ENCODE data around the gene NCK1. TPM values are rescaled to one million over a fixed set of nuclear protein-coding genes. Genes with fewer than 3 reads are reported as not detected.

NCK1 gene
- total RNA-seq, 2 experiments from 2014 or later: 24.9 to 38.1 TPM

GRCh38 chr3:136819731-136820679 is 42.0 kb upstream of the NCK1 start:
- CTCF ChIA-PET (ENCODE audit: unreplicated experiment): no interaction called here
- no TSS peak for BruUV-seq (replicated peaks)
- Histone ChIP-seq H2AFZ (ENCODE audit: low read length) (peak overlapping the region; percentile 58; the same call in 1 of the 2 replicates), H4K20me1 (ENCODE audit: insufficient read depth, low read length) (no peaks in the 10 kb centered on the region), H3K9me2 (ENCODE audit: insufficient read depth, low read length) (no peaks in the 10 kb centered on the region), H3K4me3 (ENCODE audit: low read depth, low read length, poor library complexity, severe bottlenecking) (peak overlapping the region; percentile 63), H3K9me3 (ENCODE audit: low read length) (no peaks in the 10 kb centered on the region), H3K36me3 (ENCODE audit: insufficient read depth, low read length) (no peaks in the 10 kb centered on the region), H3K79me2 (ENCODE audit: insufficient read depth, low read depth, low read length) (no peaks in the 10 kb centered on the region), H3K4me1 (ENCODE audit: insufficient read depth, low read length, poor library complexity, severe bottlenecking) (peaks cover 11% of the 10 kb centered on the region), H3K4me2 (ENCODE audit: low read length) (peak overlapping the region; percentile 70), H3K27ac (ENCODE audit: low read depth, low read length, poor library complexity, severe bottlenecking) (no peak overlapping the region)
- TF ChIP-seq EZH2phosphoT487 (IDR thresholded peaks at IDR 0.05; ENCODE audit: borderline replicate concordance, low read depth, low read length) (no peak), CTCF (conservative IDR thresholded peaks at IDR 0.05; ENCODE audit: low read length) (no peak)
- DNase-seq (ENCODE audit: low spot score): no peak
- POLR2A ChIA-PET: no interaction called here
- intact Hi-C loops (cut with micrococcal nuclease; ENCODE audit: unreplicated experiment): loop anchor here (5.0 kb wide), 1 partner anchor 192 kb away; no protein-coding TSS in a partner anchor

- Histone ChIP-seq H4K20me1 (ENCODE audit: insufficient read depth, low read length) (no peaks in the 10 kb centered on the region), H3K4me3 (ENCODE audit: low read depth, low read length, poor library complexity, severe bottlenecking) (no peak overlapping the region), H3K9me3 (ENCODE audit: low read length) (no peaks in the 10 kb centered on the region), H3K36me3 (ENCODE audit: insufficient read depth, low read length) (no peaks in the 10 kb centered on the region), H3K9me2 (ENCODE audit: insufficient read depth, low read length) (no peaks in the 10 kb centered on the region), H2AFZ (ENCODE audit: low read length) (no peak overlapping the region), H3K27ac (ENCODE audit: low read depth, low read length, poor library complexity, severe bottlenecking) (no peak overlapping the region), H3K4me1 (ENCODE audit: insufficient read depth, low read length, poor library complexity, severe bottlenecking) (no peaks in the 10 kb centered on the region), H3K4me2 (ENCODE audit: low read length) (no peak overlapping the region), H3K79me2 (ENCODE audit: insufficient read depth, low read depth, low read length) (no peaks in the 10 kb centered on the region)
- intact Hi-C loops (cut with micrococcal nuclease; ENCODE audit: unreplicated experiment): no loop called here
- ChIA-PET POLR2A (interaction anchor here (1.2 kb wide), 1 partner anchor 9 kb away, joined by 10 read pairs; no protein-coding TSS in a partner anchor), CTCF (ENCODE audit: unreplicated experiment) (no interaction called here)
- no TSS peak for BruUV-seq (replicated peaks)
- DNase-seq (ENCODE audit: low spot score): no peak
- TF ChIP-seq EZH2phosphoT487 (IDR thresholded peaks at IDR 0.05; ENCODE audit: borderline replicate concordance, low read depth, low read length) (no peak), CTCF (conservative IDR thresholded peaks at IDR 0.05; ENCODE audit: low read length) (no peak)
Measured at GRCh38 chr3:136831461-136831860, 30.5 kb upstream of the NCK1 start.

Measured in OCI-LY7 (cell line).